HG03064 (cell line): ENCODE results near the gene DLEC1.

Source experiments
- ATAC-seq: cut with Tn5 transposase; IDR thresholded peaks from one replicate; pipeline ENCODE4 v1.9.1; 2021; ENCODE audit warnings: low read depth; ENCODE audit not compliant: unreplicated experiment

Gene DLEC1

GRCh38 chr3:38171622-38172021, 132.6 kb downstream of the DLEC1 start:
- no peak for ATAC-seq
